Epithelial cell of proximal tubule (primary cell): Measurements from ENCODE around the gene SAMSN1. TPM values are rescaled to one million over a fixed set of nuclear protein-coding genes. Genes with fewer than 3 reads are reported as not detected.

ENCODE experiments used
- DNase-seq: peaks from one replicate; pipeline ENCODE4 v3.0.0-alpha.2; 2011; ENCODE audit warnings: low read depth
- H3K4me3 ChIP-seq: 2 replicates; pipeline ENCODE4 v1.5.1; 2011; ENCODE audit warnings: low read depth, mild to moderate bottlenecking, low read length
- CTCF ChIP-seq: conservative IDR thresholded peaks from 2 replicates; pipeline ENCODE4 v1.5.1; 2012; ENCODE audit warnings: low read depth, mild to moderate bottlenecking, low read length
- total RNA-seq: library from RNA; depleted of rRNA; stranded (reverse); fragments of >200 nt; gene quantifications from 2 replicates; pipeline ENCODE4 v1.2.3, GENCODE V29; 2015

The SAMSN1 gene
- total RNA-seq, 1 donor from 2014 or later = not detected

- no peak for DNase-seq
- no peak for TF ChIP-seq CTCF
- H3K4me3 ChIP-seq = no peak overlapping the region
Observed at GRCh38 chr21:14531757-14532316, 14.3 kb downstream of the SAMSN1 start.

GRCh38 chr21:14530592-14530991 is 15.5 kb downstream of the SAMSN1 start:
- H3K4me3 ChIP-seq = no peak overlapping the region
- no peak for DNase-seq
- TF ChIP-seq CTCF = no peak

GRCh38 chr21:14528815-14529214 is 17.3 kb downstream of the SAMSN1 start:
- H3K4me3 ChIP-seq = no peak overlapping the region
- TF ChIP-seq CTCF = no peak
- no peak for DNase-seq

GRCh38 chr21:14527696-14528652 is 18.1 kb downstream of the SAMSN1 start:
- DNase-seq = no peak
- no peak overlapping the region for H3K4me3 ChIP-seq
- no peak for TF ChIP-seq CTCF

- DNase-seq = no peak
- TF ChIP-seq CTCF = no peak
- H3K4me3 ChIP-seq = no peak overlapping the region
Observed at GRCh38 chr21:14526836-14527695, 19.0 kb downstream of the SAMSN1 start.

GRCh38 chr21:14526199-14526598 is 19.9 kb downstream of the SAMSN1 start:
- no peak for DNase-seq
- no peak for TF ChIP-seq CTCF
- no peak overlapping the region for H3K4me3 ChIP-seq
